ENCODE measurements around the gene HERPUD2.

DNA sequence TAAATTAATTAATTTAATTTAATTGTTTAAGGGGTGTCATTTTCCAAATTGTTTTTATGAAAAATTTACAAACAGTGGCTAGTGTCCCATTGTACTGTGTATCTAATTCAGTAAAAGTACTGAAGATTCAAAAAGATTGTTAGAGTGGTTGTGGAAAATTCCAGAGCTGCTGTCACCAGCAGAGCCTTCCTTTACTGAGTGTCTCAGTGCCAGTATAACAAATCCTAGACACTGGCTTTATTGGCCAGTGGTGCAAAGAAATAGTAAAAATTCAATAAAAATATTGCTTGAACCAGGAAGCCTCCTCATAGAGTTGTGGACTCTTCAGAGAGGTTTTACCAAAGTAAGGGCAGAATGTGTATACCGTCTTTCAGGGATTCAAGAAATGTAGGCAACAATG, 23.1 kb upstream of the HERPUD2 start:
- TF ChIP-seq, protein P1, sequence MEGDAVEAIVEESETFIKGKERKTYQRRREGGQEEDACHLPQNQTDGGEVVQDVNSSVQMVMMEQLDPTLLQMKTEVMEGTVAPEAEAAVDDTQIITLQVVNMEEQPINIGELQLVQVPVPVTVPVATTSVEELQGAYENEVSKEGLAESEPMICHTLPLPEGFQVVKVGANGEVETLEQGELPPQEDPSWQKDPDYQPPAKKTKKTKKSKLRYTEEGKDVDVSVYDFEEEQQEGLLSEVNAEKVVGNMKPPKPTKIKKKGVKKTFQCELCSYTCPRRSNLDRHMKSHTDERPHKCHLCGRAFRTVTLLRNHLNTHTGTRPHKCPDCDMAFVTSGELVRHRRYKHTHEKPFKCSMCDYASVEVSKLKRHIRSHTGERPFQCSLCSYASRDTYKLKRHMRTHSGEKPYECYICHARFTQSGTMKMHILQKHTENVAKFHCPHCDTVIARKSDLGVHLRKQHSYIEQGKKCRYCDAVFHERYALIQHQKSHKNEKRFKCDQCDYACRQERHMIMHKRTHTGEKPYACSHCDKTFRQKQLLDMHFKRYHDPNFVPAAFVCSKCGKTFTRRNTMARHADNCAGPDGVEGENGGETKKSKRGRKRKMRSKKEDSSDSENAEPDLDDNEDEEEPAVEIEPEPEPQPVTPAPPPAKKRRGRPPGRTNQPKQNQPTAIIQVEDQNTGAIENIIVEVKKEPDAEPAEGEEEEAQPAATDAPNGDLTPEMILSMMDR (IDR thresholded peaks at IDR 0.05) = no peak
- TF ChIP-seq POLR2A (IDR thresholded peaks at IDR 0.05) = no peak

Data from heart left ventricle (tissue), 13 donors.